Measurements from ENCODE around the gene AP1M1.

Gene AP1M1

DNA sequence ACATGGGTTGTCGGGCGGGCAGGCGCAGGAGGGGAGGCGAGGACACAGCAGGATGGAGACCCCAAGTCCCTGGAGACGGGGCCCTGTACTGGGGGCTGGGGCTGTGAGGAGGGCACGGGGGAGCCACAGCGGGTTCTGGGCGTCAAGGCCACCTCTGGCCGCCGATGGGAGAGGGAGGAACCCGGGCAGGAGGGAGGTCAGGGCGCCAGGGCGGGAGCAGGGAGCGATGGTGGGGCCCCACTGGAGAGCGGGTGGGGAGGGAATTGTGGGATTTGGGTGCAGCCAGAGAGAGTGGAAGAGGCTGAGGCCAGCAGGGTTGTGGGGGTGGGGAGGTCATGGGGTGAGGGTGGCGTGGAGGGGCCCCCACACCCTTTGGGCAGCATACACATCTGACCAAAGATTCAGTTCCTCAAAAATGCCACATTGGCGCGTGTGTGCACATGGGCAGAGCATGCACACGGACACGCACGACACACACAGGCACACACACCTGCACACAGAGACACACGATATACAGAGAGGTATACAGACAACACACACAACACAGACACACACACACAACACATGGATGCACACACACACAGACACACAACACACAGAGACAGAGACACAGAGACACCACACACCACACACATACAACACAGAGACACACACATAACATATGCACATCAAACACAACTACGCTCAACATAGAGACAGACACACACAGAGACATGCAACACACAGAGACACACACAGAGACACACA lies 54.9 kb downstream of the AP1M1 start:
- no peak for ATAC-seq

DNA sequence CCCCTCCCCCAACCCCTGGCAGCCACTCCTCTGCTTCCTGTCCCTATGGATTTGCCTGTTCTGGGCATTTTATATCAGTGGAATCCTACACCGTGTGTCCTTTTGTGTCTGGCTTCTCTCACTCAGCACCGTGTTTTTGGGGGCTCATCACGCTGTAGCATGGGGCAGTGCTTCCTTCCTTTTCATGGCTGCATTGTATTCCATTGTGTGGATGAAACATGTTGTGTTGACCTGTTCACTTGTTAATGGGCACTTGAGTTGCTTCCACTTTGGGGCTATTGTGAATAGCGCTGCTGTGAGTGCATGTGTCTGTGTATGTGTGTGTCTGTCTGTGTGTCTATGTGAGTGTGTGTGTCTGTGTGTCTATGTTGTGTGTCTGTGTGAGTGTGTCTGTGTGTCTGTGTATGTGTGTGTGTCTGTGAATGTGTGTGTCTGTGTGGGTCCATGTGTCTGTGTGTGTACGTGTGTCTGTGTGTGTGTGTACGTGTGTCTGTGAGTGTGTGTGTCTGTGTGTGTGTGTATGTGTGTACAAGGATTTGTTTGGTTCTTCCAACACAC lies 57.2 kb downstream of the AP1M1 start:
- TF ChIP-seq BACH2 (CRISPR knock-in tag; IDR thresholded peaks at IDR 0.05; ENCODE audit: borderline replicate concordance) (no peak), SNAI2 (CRISPR knock-in tag; IDR thresholded peaks at IDR 0.05) (no peak), ARNTL (CRISPR knock-in tag; IDR thresholded peaks at IDR 0.05; ENCODE audit: borderline replicate concordance, low read depth) (no peak), TCF4 (CRISPR knock-in tag; IDR thresholded peaks at IDR 0.05; ENCODE audit: borderline replicate concordance) (no peak), ZNF565 (CRISPR knock-in tag; conservative IDR thresholded peaks at IDR 0.05; ENCODE audit: low read depth) (no peak), ZC3H10 (CRISPR knock-in tag; IDR thresholded peaks at IDR 0.05) (no peak), ZNF70 (CRISPR knock-in tag; IDR thresholded peaks at IDR 0.05) (no peak), ZFP3 (CRISPR knock-in tag; IDR thresholded peaks at IDR 0.05) (no peak), RARB (CRISPR knock-in tag; IDR thresholded peaks at IDR 0.05) (no peak), OSR1 (CRISPR knock-in tag; IDR thresholded peaks at IDR 0.05) (no peak), CSDC2 (CRISPR knock-in tag; IDR thresholded peaks at IDR 0.05) (no peak), PPARA (CRISPR knock-in tag; IDR thresholded peaks at IDR 0.05; ENCODE audit: borderline replicate concordance) (no peak), ISL1 (CRISPR knock-in tag; IDR thresholded peaks at IDR 0.05) (no peak), GLIS3 (CRISPR knock-in tag; IDR thresholded peaks at IDR 0.05) (no peak), ZNF8 (CRISPR knock-in tag; IDR thresholded peaks at IDR 0.05) (no peak)
- TF ChIP-seq, protein P1, sequence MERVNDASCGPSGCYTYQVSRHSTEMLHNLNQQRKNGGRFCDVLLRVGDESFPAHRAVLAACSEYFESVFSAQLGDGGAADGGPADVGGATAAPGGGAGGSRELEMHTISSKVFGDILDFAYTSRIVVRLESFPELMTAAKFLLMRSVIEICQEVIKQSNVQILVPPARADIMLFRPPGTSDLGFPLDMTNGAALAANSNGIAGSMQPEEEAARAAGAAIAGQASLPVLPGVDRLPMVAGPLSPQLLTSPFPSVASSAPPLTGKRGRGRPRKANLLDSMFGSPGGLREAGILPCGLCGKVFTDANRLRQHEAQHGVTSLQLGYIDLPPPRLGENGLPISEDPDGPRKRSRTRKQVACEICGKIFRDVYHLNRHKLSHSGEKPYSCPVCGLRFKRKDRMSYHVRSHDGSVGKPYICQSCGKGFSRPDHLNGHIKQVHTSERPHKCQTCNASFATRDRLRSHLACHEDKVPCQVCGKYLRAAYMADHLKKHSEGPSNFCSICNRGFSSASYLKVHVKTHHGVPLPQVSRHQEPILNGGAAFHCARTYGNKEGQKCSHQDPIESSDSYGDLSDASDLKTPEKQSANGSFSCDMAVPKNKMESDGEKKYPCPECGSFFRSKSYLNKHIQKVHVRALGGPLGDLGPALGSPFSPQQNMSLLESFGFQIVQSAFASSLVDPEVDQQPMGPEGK (CRISPR knock-in tag; IDR thresholded peaks at IDR 0.05; ENCODE audit: borderline replicate concordance): no peak
- TF ChIP-seq, protein P2, sequence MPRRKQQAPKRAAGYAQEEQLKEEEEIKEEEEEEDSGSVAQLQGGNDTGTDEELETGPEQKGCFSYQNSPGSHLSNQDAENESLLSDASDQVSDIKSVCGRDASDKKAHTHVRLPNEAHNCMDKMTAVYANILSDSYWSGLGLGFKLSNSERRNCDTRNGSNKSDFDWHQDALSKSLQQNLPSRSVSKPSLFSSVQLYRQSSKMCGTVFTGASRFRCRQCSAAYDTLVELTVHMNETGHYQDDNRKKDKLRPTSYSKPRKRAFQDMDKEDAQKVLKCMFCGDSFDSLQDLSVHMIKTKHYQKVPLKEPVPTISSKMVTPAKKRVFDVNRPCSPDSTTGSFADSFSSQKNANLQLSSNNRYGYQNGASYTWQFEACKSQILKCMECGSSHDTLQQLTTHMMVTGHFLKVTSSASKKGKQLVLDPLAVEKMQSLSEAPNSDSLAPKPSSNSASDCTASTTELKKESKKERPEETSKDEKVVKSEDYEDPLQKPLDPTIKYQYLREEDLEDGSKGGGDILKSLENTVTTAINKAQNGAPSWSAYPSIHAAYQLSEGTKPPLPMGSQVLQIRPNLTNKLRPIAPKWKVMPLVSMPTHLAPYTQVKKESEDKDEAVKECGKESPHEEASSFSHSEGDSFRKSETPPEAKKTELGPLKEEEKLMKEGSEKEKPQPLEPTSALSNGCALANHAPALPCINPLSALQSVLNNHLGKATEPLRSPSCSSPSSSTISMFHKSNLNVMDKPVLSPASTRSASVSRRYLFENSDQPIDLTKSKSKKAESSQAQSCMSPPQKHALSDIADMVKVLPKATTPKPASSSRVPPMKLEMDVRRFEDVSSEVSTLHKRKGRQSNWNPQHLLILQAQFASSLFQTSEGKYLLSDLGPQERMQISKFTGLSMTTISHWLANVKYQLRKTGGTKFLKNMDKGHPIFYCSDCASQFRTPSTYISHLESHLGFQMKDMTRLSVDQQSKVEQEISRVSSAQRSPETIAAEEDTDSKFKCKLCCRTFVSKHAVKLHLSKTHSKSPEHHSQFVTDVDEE (CRISPR knock-in tag; IDR thresholded peaks at IDR 0.05): no peak
- TF ChIP-seq, protein P3, sequence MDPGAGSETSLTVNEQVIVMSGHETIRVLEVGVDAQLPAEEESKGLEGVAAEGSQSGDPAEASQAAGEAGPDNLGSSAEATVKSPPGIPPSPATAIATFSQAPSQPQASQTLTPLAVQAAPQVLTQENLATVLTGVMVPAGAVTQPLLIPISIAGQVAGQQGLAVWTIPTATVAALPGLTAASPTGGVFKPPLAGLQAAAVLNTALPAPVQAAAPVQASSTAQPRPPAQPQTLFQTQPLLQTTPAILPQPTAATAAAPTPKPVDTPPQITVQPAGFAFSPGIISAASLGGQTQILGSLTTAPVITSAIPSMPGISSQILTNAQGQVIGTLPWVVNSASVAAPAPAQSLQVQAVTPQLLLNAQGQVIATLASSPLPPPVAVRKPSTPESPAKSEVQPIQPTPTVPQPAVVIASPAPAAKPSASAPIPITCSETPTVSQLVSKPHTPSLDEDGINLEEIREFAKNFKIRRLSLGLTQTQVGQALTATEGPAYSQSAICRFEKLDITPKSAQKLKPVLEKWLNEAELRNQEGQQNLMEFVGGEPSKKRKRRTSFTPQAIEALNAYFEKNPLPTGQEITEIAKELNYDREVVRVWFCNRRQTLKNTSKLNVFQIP (CRISPR knock-in tag; IDR thresholded peaks at IDR 0.05; ENCODE audit: borderline replicate concordance, low read depth): no peak
- TF ChIP-seq, protein P4, sequence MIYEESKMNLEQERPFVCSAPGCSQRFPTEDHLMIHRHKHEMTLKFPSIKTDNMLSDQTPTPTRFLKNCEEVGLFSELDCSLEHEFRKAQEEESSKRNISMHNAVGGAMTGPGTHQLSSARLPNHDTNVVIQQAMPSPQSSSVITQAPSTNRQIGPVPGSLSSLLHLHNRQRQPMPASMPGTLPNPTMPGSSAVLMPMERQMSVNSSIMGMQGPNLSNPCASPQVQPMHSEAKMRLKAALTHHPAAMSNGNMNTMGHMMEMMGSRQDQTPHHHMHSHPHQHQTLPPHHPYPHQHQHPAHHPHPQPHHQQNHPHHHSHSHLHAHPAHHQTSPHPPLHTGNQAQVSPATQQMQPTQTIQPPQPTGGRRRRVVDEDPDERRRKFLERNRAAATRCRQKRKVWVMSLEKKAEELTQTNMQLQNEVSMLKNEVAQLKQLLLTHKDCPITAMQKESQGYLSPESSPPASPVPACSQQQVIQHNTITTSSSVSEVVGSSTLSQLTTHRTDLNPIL (CRISPR knock-in tag; IDR thresholded peaks at IDR 0.05; ENCODE audit: low read depth): no peak
- TF ChIP-seq, protein P5, sequence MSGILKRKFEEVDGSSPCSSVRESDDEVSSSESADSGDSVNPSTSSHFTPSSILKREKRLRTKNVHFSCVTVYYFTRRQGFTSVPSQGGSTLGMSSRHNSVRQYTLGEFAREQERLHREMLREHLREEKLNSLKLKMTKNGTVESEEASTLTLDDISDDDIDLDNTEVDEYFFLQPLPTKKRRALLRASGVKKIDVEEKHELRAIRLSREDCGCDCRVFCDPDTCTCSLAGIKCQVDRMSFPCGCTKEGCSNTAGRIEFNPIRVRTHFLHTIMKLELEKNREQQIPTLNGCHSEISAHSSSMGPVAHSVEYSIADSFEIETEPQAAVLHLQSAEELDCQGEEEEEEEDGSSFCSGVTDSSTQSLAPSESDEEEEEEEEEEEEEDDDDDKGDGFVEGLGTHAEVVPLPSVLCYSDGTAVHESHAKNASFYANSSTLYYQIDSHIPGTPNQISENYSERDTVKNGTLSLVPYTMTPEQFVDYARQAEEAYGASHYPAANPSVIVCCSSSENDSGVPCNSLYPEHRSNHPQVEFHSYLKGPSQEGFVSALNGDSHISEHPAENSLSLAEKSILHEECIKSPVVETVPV (CRISPR knock-in tag; IDR thresholded peaks at IDR 0.05): no peak
- ATAC-seq: no peak

More for the DNA sequence above, 54.9 kb downstream of the AP1M1 start:
- TF ChIP-seq GLIS3 (CRISPR knock-in tag; IDR thresholded peaks at IDR 0.05): no peak
- no peak for TF ChIP-seq ISL1 (CRISPR knock-in tag; IDR thresholded peaks at IDR 0.05)
- no peak for TF ChIP-seq SNAI2 (CRISPR knock-in tag; IDR thresholded peaks at IDR 0.05)
- no peak for TF ChIP-seq ZFP3 (CRISPR knock-in tag; IDR thresholded peaks at IDR 0.05)
- no peak for TF ChIP-seq BACH2 (CRISPR knock-in tag; IDR thresholded peaks at IDR 0.05; ENCODE audit: borderline replicate concordance)
- no peak for TF ChIP-seq ESRRG (CRISPR knock-in tag; IDR thresholded peaks at IDR 0.05)
- no peak for TF ChIP-seq ARNTL (CRISPR knock-in tag; IDR thresholded peaks at IDR 0.05; ENCODE audit: borderline replicate concordance, low read depth)
- TF ChIP-seq, protein P1 (CRISPR knock-in tag; IDR thresholded peaks at IDR 0.05; ENCODE audit: borderline replicate concordance): no peak
- TF ChIP-seq PPARA (CRISPR knock-in tag; IDR thresholded peaks at IDR 0.05; ENCODE audit: borderline replicate concordance): no peak
